HL-60/S4 treated with retinoic acid at 250 ng/mL for 4 days and 3 days (cell line): Measurements from ENCODE around the gene UBFD1.
"Not testable (repeated sequence)": the region's sequence is repeated elsewhere in the genome, so short reads cannot be mapped to it uniquely, and the experiment has no call there.

Experiments used
- in situ Hi-C: fragments of 300-500 bp; cut with MboI; formaldehyde crosslinking; loops from 2 replicates; pipeline ENCODE4 v1.7.0; 2022; ENCODE audit warnings: low sequenced_read_pairs

Gene UBFD1

GRCh38 chr16:23564575-23565363, 7.2 kb downstream of the UBFD1 start:
- in situ Hi-C loops, result no loop called here

DNA sequence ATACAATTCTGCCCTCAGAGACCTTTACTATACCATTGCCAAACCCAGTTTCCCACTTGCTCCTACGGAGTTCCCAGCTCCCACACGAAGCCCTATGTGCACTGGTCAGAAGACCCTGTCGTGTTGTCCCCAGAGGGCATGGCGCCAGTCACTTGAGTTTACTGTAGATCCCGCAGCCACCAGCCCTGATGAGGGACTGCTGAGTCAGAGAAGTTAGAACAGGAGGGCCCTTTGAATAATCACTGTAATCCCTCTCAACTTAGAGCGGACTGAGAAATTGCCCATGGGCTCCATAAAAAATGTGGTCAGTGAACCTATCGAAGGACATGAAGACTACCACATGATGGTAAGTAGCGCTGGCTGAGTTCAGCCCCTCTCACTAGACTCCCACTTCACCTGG, 9.2 kb downstream of the UBFD1 start:
- in situ Hi-C loops, result no loop called here

DNA sequence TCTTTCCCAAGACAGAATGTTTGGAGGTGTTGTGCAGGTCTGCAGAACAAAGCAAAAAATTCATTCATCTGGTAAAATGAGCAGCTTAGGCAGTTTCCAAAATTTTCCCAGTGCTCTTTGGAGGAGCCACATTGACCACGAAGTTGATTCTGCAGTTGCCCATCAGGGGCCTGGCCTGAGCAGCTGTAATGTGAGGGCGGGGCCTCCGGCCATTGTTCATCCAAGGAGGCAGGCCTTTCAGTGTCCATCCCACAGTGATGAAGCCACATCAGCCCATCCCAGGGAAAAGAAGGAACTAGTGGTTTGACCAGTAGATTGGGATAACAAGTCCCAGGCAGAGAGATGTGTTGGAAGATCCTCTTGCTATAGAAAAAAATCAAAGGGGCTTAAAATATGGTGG, 10.1 kb downstream of the UBFD1 start:
- in situ Hi-C loops, result no loop called here

- in situ Hi-C loops, result no loop called here
Measured at GRCh38 chr16:23570992-23571632, 13.6 kb downstream of the UBFD1 start.

- in situ Hi-C loops, result no loop called here
Measured at GRCh38 chr16:23571895-23572294, 14.4 kb downstream of the UBFD1 start.

- in situ Hi-C loops, result no loop called here
Measured at GRCh38 chr16:23572394-23572793, 14.9 kb downstream of the UBFD1 start.

GRCh38 chr16:23573817-23574216, 16.3 kb downstream of the UBFD1 start:
- in situ Hi-C loops, result no loop called here

- in situ Hi-C loops, result no loop called here
Measured at GRCh38 chr16:23575834-23576233, 18.3 kb downstream of the UBFD1 start.

DNA sequence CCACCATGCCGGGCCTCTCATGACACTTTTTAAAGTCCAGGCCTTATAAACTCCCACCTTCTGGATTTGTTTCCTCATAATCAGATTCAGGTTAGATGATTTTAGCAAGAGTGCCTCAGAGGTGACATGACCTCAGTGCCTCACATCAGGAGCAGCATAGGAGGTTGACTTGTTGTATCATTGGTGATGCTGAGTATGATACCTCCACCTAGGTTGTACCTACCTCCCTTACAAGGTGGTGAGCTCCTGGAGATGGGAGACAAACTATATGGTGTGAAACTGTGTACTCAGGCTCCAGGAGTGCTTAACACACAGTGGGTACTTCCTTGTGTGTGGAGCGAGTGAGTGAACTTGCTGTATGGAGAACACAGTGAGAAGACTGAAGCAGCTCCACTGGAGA, 20.0 kb downstream of the UBFD1 start:
- in situ Hi-C loops, result no loop called here

- in situ Hi-C loops, result no loop called here
Measured at GRCh38 chr16:23578101-23578830, 20.7 kb downstream of the UBFD1 start.

- in situ Hi-C loops, result no loop called here
Measured at GRCh38 chr16:23579371-23579770, 21.8 kb downstream of the UBFD1 start.

GRCh38 chr16:23580391-23580790, 22.9 kb downstream of the UBFD1 start:
- in situ Hi-C loops, result no loop called here

DNA sequence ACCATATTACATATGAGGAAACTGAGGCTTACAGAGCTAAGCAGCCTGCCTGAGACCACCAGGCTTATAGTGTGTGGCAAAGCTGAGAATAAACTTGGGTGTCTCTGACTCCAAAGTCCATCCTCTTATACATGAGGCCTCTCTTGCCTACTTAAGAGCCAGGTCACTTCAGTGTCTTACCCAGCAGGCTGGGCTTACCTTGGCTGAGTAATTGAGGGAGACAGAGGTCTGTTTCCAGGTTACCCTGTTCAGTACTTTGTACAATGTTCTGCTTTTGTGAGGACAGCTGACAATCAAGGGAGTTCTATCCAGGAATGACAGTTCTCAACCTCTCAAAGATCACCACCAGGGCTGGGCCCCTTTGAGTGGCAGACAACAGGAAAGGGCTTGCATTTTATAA, 24.2 kb downstream of the UBFD1 start:
- in situ Hi-C loops, result no loop called here

DNA sequence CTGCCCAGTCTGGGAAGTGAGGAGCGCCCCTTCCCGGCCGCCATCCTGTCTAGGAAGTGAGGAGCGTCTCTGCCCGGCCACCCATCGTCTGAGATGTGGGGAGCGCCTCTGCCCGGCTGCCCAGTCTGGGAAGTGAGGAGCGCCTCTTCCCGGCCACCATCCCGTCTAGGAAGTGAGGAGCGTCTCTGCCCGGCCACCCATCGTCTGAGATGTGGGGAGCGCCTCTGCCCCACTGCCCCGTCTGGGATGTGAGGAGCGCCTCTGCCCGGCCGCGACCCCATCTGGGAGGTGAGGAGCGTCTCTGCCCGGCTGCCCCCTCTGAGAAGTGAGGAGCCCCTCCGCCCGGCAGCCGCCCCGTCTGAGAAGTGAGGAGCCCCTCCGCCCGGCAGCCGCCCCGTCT, 25.7 kb downstream of the UBFD1 start:
- in situ Hi-C loops, result not testable (repeated sequence)

GRCh38 chr16:23584186-23585076, 26.9 kb downstream of the UBFD1 start:
- in situ Hi-C loops, result no loop called here

- in situ Hi-C loops, result no loop called here
Measured at GRCh38 chr16:23587726-23588125, 30.2 kb downstream of the UBFD1 start.

GRCh38 chr16:23590181-23590580, 32.7 kb downstream of the UBFD1 start:
- in situ Hi-C loops, result no loop called here

DNA sequence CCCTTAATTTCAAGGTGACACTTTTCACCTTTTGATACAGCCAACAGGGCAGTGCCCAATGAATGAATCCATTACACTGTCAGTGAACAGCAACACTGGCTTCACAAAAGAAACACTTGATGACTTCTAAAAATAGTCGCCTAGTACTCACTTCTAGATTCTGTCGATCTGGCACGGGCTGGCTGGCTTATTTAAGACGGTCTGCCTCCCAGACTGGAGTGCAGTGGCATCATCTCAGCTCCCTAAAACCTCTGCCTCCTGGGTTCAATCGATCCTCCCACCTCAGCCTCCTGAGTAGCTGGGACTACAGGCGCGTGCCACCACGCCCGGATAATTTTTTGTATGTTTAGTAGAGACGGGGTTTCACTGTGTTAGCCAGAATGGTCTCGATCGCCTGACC, 36.7 kb downstream of the UBFD1 start:
- in situ Hi-C loops, result no loop called here

DNA sequence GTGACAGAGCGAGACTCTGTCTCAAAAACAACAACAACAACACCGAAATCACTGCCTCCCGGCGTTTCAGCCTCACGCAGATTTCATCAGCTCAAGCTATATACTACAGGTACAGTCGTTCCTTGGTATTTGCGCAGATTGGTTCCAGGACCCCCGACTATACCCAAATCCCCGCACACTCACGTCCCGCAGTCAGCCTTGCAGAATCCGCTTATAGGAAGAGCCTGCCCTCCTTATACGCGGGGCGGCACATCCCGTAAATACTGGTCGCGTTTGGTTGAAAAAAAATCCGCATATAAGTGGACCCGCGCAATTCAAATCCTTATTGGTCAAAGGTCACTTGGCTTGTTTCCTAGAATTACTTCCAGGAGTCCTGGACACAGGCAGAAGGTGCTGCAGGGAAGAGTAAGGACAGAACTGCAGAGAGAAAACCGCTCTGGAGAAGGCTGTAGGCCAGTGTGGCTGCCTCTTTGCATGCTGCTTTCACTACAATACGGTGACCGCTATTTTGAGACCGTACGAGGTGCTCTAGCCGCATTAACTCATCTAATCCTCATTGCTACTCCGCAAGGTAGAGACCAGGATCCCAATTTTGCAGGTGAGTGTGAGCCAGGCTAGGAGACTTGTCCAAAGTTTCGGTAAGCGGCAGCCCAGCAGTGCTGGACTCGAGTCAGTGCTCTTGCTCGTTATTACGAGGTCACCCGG, 37.9 kb downstream of the UBFD1 start:
- in situ Hi-C loops, result no loop called here

- in situ Hi-C loops, result no loop called here
Measured at GRCh38 chr16:23595951-23596720, 38.6 kb downstream of the UBFD1 start, which contains the start of gene NDUFAB1. NDUFAB1 (minus strand) TSS chr16:23596316; CDS start chr16:23596290, 26 bp downstream.
